Midbrain (tissue), 1 donor: ENCODE data around the gene SERPINA3.

ENCODE experiments used
- DNase-seq: peaks from one replicate; lab custom pipeline; 2025; lab: John Stamatoyannopoulos, UW

Gene SERPINA3

GRCh38 chr14:94655169-94655710 lies 43.0 kb downstream of the SERPINA3 start:
- DNase-seq: no peak

DNA sequence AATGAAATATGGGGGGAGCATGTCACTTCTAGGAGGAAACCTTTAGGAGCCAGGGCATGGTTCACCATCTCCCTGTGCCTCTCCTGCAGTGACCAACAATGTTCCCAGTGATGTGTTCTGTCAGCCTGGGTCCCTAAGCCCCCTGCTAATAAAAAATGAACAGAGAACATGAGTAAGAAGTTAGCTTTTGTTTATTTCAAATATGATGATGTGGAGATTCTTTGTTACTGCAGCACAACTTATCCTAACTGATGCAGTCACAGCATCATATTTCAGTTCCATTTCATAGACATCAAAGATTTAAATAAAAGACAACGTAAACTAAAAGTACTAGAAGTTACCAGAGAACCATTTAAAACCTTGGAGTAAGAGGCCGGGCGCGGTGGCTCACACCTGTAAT lies 43.9 kb downstream of the SERPINA3 start:
- no peak for DNase-seq

- no peak for DNase-seq
Measured at GRCh38 chr14:94659256-94659655, 47.1 kb downstream of the SERPINA3 start.

GRCh38 chr14:94659901-94660300 lies 47.7 kb downstream of the SERPINA3 start:
- DNase-seq: no peak

GRCh38 chr14:94660306-94660946 lies 48.2 kb downstream of the SERPINA3 start:
- DNase-seq: no peak

GRCh38 chr14:94663538-94663937 lies 51.3 kb downstream of the SERPINA3 start:
- no peak for DNase-seq

DNA sequence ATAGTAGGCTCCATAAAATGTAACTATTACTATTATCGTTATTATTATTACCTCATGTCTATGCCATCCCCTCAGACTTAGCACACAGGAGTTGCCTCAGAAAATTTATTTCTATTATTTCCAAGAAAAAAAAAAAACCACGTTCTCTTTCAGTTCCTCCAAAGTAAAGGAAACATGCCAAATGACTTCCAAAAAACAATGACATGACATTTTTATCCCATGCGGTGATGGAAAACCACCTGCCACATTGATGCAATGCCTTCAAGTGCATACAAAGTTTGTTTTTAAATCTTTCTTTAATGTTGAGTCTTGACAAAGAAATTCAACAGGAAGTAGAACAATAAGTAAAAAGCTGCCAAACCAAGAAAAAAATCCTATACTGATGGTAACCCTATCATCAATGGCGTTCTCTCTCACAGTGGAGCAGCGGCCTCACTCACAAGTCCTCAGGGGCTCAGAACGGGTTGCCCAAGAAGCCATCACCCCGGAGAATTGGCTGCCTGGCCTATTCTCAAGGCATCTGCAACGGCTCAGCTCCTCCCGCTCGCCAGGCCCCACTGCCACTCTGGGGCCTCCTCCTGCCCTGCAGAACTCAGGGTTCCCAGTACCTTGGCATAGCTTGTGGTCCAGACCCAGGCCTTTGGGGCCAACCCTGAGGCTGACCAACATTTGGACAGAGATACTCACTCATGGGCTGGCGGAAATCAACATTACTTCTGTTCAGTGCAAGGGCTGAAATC lies 51.9 kb downstream of the SERPINA3 start:
- no peak for DNase-seq

DNA sequence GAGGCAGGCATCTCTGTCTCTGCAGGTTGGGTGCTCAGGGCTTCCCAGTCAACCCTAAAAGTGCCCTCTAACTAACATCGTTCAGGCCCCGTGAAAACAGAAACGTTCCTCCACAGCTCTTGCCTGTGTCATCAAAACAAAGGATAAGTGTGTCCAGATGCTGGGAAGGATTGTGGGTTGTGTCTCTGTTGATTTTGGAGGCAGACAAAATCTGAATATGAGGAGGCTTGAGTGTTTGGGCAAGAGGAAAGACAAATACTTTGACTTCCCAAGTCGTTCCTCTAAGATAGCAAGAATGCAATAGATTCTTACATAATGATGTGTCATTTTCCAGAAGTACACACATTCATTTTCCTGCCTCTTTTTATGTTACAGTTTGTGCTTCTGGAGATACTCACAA lies 52.9 kb downstream of the SERPINA3 start:
- DNase-seq: no peak

DNA sequence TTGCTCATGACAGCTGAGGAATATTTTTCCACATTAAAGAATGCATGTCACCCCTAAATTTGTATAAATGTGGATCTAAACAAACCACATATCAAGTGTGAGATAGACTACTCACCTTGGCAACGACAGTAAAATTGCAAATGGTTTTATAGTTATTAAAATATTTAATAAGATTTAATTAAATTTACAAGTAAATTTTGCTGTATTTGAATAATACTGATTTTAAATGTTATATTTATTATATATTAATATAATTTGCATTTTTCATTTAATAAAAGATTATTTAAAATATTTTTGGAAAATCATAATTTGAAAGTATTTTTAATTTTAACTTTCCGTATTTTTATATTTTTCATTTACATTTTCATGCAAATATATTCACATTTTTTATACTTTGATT lies 53.4 kb downstream of the SERPINA3 start:
- DNase-seq: no peak

DNA sequence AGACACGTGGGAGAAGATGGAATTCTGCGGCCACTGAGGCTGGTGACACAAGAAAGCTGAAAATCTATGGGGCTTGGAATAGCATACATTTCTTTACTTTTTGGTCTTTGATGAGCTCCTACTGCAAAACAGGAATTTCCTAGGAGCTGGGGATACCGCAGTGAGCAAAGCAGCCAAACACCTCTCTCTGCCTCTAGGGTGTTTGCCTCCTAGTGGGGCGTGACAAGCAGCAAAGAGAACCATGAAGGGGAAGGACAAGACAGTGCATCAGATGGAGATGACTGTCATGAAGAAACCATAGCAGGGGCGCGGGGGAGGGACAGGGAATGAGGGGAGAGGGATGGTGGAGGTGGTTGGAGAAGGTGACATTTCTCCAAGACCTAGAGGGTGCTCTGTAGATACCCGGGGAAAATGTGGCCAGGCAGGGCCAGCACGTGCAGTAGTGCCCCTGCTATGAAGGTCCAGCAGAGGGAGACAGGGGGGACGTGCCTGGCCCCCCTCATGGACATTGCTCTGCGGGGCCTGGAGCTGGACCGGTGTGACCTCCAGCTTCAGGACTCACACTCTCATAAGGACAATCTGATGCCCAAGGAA lies 58.6 kb downstream of the SERPINA3 start:
- DNase-seq: no peak

- no peak for DNase-seq
Measured at GRCh38 chr14:94671870-94672444, 59.8 kb downstream of the SERPINA3 start.

DNA sequence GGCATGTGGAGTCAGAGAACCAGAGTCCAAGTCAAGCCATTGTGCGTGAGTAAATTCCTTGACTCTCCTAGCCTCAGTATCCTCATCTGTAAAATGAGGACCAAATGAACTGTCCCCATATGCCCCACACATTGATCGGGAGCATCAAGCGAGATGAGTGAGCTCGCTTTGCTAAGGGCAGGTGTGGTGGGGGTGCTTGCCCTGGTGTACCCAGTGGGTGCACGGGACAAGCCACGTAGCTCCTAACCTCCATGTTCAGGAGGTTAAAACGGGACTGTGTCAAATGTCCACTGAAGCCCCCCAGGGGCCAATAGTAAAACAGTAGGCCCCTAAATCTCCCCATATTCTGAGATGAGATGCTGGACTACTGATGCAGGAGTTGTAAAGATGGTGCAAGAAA lies 60.9 kb downstream of the SERPINA3 start:
- DNase-seq: no peak
